Glutamatergic neuron (in vitro differentiated cells): ENCODE results near the gene NOLC1. TPM values are rescaled to one million over a fixed set of nuclear protein-coding genes. Genes with fewer than 3 reads are reported as not detected.

Experiments
- DNase-seq: peaks from one replicate; pipeline ENCODE4 v3.0.0; 2022
- H3K27ac Mint-ChIP-seq: one replicate; pipeline ENCODE4 v1.8.0; 2020; ENCODE audit warnings: mild to moderate bottlenecking, mixed read lengths, inconsistent platforms; ENCODE audit not compliant: unreplicated experiment
- H3K27me3 Mint-ChIP-seq: one replicate; pipeline ENCODE4 v1.8.0; 2020; ENCODE audit warnings: mild to moderate bottlenecking, moderate library complexity, mixed read lengths, inconsistent platforms; ENCODE audit not compliant: unreplicated experiment
- H3K36me3 Mint-ChIP-seq: one replicate; pipeline ENCODE4 v1.8.0; 2020; ENCODE audit warnings: mild to moderate bottlenecking, mixed read lengths, inconsistent platforms; ENCODE audit not compliant: unreplicated experiment
- H3K4me1 Mint-ChIP-seq: one replicate; pipeline ENCODE4 v1.8.0; 2020; ENCODE audit warnings: mild to moderate bottlenecking, low read depth, mixed read lengths, inconsistent platforms; ENCODE audit not compliant: unreplicated experiment
- H3K4me3 Mint-ChIP-seq: one replicate; pipeline ENCODE4 v1.8.0; 2020; ENCODE audit warnings: mild to moderate bottlenecking, mixed read lengths, inconsistent platforms; ENCODE audit not compliant: unreplicated experiment
- H3K9me3 Mint-ChIP-seq: one replicate; pipeline ENCODE4 v1.8.0; 2020; ENCODE audit warnings: mild to moderate bottlenecking, moderate library complexity, mixed read lengths, inconsistent platforms; ENCODE audit not compliant: unreplicated experiment
- total RNA-seq: library from RNA; stranded (reverse); fragmentation: NEBNext Ultra II Directional; extraction: Animal tissue kit (Norgen Biotek cat#: 25700); gene quantifications from one replicate; pipeline ENCODE4 v1.2.1, GENCODE V29; 2021; ENCODE audit not compliant: unreplicated experiment
- TF ChIP-seq, protein P1 (sequence below): fragments of 200-600 bp; sonication (generic); IDR thresholded peaks from one replicate; pipeline ENCODE4 v1.5.0; 2021; ENCODE audit not compliant: partially characterized antibody, unreplicated experiment

NOLC1 gene
- total RNA-seq, 1 donor from 2014 or later, result 59.5 TPM

DNA sequence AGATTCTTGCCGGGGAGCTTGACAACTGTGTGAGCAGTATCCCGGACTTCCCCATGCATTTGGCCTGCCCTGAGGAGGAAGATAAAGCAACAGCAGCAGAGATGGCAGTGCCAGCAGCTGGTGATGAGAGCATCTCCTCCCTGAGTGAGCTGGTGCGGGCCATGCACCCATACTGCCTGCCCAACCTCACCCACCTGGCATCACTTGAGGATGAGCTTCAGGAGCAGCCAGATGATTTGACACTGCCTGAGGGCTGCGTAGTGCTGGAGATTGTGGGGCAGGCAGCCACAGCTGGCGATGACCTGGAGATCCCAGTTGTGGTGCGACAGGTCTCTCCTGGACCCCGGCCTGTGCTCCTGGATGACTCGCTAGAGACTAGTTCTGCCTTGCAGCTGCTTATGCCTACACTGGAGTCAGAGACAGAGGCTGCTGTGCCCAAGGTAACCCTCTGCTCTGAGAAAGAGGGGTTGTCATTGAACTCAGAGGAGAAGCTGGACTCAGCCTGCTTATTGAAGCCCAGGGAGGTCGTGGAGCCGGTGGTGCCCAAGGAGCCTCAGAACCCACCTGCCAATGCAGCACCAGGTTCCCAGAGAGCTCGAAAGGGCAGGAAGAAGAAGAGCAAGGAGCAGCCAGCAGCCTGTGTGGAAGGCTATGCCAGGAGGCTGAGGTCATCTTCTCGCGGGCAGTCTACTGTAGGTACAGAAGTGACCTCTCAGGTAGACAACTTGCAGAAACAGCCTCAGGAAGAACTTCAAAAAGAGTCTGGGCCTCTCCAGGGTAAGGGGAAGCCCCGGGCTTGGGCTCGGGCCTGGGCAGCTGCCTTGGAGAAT, 12.7 kb upstream of the NOLC1 start:
- Mint-ChIP-seq H3K9me3 (peaks cover 5% of the 10 kb centered on the region), H3K27ac (no peak overlapping the region), H3K27me3 (peaks cover 11% of the 10 kb centered on the region), H3K4me3 (no peak overlapping the region), H3K36me3 (peaks cover 3% of the 10 kb centered on the region), H3K4me1 (peaks cover 8% of the 10 kb centered on the region)
- no peak for DNase-seq
- TF ChIP-seq, protein P1, sequence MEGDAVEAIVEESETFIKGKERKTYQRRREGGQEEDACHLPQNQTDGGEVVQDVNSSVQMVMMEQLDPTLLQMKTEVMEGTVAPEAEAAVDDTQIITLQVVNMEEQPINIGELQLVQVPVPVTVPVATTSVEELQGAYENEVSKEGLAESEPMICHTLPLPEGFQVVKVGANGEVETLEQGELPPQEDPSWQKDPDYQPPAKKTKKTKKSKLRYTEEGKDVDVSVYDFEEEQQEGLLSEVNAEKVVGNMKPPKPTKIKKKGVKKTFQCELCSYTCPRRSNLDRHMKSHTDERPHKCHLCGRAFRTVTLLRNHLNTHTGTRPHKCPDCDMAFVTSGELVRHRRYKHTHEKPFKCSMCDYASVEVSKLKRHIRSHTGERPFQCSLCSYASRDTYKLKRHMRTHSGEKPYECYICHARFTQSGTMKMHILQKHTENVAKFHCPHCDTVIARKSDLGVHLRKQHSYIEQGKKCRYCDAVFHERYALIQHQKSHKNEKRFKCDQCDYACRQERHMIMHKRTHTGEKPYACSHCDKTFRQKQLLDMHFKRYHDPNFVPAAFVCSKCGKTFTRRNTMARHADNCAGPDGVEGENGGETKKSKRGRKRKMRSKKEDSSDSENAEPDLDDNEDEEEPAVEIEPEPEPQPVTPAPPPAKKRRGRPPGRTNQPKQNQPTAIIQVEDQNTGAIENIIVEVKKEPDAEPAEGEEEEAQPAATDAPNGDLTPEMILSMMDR, result no peak

DNA sequence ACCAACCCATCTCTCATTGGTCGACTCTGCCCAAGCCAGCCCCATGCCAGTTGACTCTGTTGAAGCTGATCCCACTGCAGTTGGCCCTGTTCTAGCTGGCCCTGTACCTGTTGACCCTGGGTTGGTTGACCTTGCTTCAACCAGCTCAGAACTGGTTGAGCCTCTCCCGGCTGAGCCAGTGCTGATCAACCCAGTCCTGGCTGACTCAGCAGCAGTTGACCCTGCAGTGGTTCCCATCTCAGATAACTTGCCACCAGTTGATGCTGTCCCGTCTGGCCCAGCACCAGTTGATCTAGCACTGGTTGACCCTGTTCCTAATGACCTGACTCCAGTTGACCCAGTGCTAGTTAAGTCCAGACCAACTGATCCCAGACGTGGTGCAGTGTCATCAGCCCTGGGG, 12.0 kb upstream of the NOLC1 start:
- H3K27ac Mint-ChIP-seq, result no peak overlapping the region
- H3K27me3 Mint-ChIP-seq, result peaks cover 11% of the 10 kb centered on the region
- no peak overlapping the region for H3K4me3 Mint-ChIP-seq
- H3K9me3 Mint-ChIP-seq, result peaks cover 5% of the 10 kb centered on the region
- TF ChIP-seq, protein P1, result no peak
- peaks cover 2% of the 10 kb centered on the region for H3K4me1 Mint-ChIP-seq
- DNase-seq, result no peak
- peaks cover 3% of the 10 kb centered on the region for H3K36me3 Mint-ChIP-seq

GRCh38 chr10:102140913-102141540, 11.2 kb upstream of the NOLC1 start:
- Mint-ChIP-seq H3K36me3 (peaks cover 3% of the 10 kb centered on the region), H3K4me3 (no peak overlapping the region), H3K27me3 (peaks cover 11% of the 10 kb centered on the region), H3K27ac (no peak overlapping the region), H3K9me3 (peaks cover 5% of the 10 kb centered on the region), H3K4me1 (no peaks in the 10 kb centered on the region)
- TF ChIP-seq, protein P1, result no peak
- no peak for DNase-seq

- Mint-ChIP-seq H3K4me1 (no peaks in the 10 kb centered on the region), H3K36me3 (peaks cover 3% of the 10 kb centered on the region), H3K9me3 (peaks cover 5% of the 10 kb centered on the region)
These were observed 10.5 kb upstream of the NOLC1 start for GRCh38 chr10:102141583-102142107.

More at GRCh38 chr10:102141583-102142107, 10.5 kb upstream of the NOLC1 start:
- H3K4me3 Mint-ChIP-seq, result no peak overlapping the region
- peaks cover 11% of the 10 kb centered on the region for H3K27me3 Mint-ChIP-seq
- no peak overlapping the region for H3K27ac Mint-ChIP-seq
- no peak for DNase-seq
- TF ChIP-seq, protein P1, result no peak
